Panc1 (cell line): ENCODE measurements around the gene MIA3.

Source experiments
- CTCF ChIP-seq: fragments of 450-650 bp; IDR thresholded peaks from 2 replicates; pipeline ENCODE4 v1.5.1; 2017; ENCODE audit warnings: mild to moderate bottlenecking
- SIN3A ChIP-seq: IDR thresholded peaks from 2 replicates; pipeline ENCODE4 v1.6.1; 2012; ENCODE audit warnings: low read depth, mild to moderate bottlenecking, low read length, moderate library complexity, borderline replicate concordance; ENCODE audit not compliant: insufficient read depth

- TF ChIP-seq CTCF (no peak), SIN3A (peak; percentile 87; the same call in 1 of the 2 replicates)
Measured at GRCh38 chr1:222713091-222713961, 95.4 kb downstream of the MIA3 start.
